DND-41 (cell line): ENCODE measurements around the gene C21orf91.

Source experiments
- ATAC-seq: fragments of 200-7000 bp; cut with Tn5 transposase; 3 replicates; pipeline ENCODE4 v1.9.1; 2021; ENCODE audit warnings: low read depth; ENCODE audit not compliant: insufficient read depth
- DNase-seq: peaks from one replicate; pipeline ENCODE4 v3.0.0-alpha.2; 2020
- H2AFZ ChIP-seq: 2 replicates; pipeline ENCODE4 v1.6.0; 2012; ENCODE audit warnings: low read depth, low read length
- H3K27ac ChIP-seq: 2 replicates; pipeline ENCODE4 v1.5.1; 2012; ENCODE audit warnings: low read length, inconsistent platforms
- H3K27me3 ChIP-seq: fragments of 200-600 bp; sonication (generic); 2 replicates; pipeline ENCODE4 v1.6.0; 2012; ENCODE audit warnings: low read length, mild to moderate bottlenecking, inconsistent platforms; ENCODE audit not compliant: insufficient read depth, poor library complexity
- H3K36me3 ChIP-seq: 2 replicates; pipeline ENCODE4 v1.5.1; 2012; ENCODE audit warnings: low read length, inconsistent platforms; ENCODE audit not compliant: insufficient read depth
- H3K4me1 ChIP-seq: 2 replicates; pipeline ENCODE4 v1.5.1; 2012; ENCODE audit warnings: mild to moderate bottlenecking, low read length; ENCODE audit not compliant: insufficient read depth
- H3K4me2 ChIP-seq: 2 replicates; pipeline ENCODE4 v1.6.0; 2012; ENCODE audit warnings: mild to moderate bottlenecking, moderate library complexity, low read length, inconsistent platforms; ENCODE audit not compliant: insufficient read depth
- H3K4me3 ChIP-seq, 2 experiments: fragments of 200-600 bp in 1 of 2; shearing (Covaris generic) in 1 of 2; 2 replicates each; pipeline ENCODE4 v1.5.1; 2012 to 2016; ENCODE audit warnings: inconsistent platforms in 2 of 2, low read length in 2 of 2, mild to moderate bottlenecking in 2 of 2, low read depth in 1 of 2, moderate library complexity in 1 of 2
- H3K79me2 ChIP-seq: 2 replicates; pipeline ENCODE4 v1.6.0; 2012; ENCODE audit warnings: low read length, inconsistent platforms; ENCODE audit not compliant: insufficient read depth
- H3K9ac ChIP-seq: 2 replicates; pipeline ENCODE4 v1.6.0; 2012; ENCODE audit warnings: low read depth, mild to moderate bottlenecking, inconsistent platforms, low read length, moderate library complexity
- H3K9me3 ChIP-seq: 2 replicates; pipeline ENCODE4 v1.5.1; 2012; ENCODE audit warnings: low read length, moderate library complexity, mild to moderate bottlenecking, inconsistent platforms; ENCODE audit not compliant: insufficient read depth, severe bottlenecking
- H4K20me1 ChIP-seq: 2 replicates; pipeline ENCODE4 v1.6.0; 2012; ENCODE audit warnings: low read length; ENCODE audit not compliant: insufficient read depth
- CTCF ChIP-seq: IDR thresholded peaks from 2 replicates; pipeline ENCODE4 v1.5.1; 2012; ENCODE audit warnings: borderline replicate concordance, low read length, moderate library complexity, mild to moderate bottlenecking; ENCODE audit not compliant: poor library complexity, severe bottlenecking; ENCODE audit errors: extremely low read depth
- EZH2 ChIP-seq: IDR thresholded peaks from 3 replicates; pipeline ENCODE4 v1.6.1; 2012; ENCODE audit warnings: borderline replicate concordance, low read depth, mild to moderate bottlenecking, moderate library complexity, low read length, inconsistent platforms; ENCODE audit not compliant: severe bottlenecking

The C21orf91 gene

GRCh38 chr21:17819114-17819876 lies at the start of gene C21orf91:
Gene C21orf91, minus strand, starts transcription at chr21:17819356. Its CDS starts 1,038 bp downstream, at chr21:17818318.
- peak within 1 kb of the TSS; percentile 78 to 89 for H3K4me3 ChIP-seq
- peaks cover 14% of the 10 kb centered on the region for H3K36me3 ChIP-seq
- H4K20me1 ChIP-seq, result no peaks in the 10 kb centered on the region
- H3K27me3 ChIP-seq, result no peaks in the 10 kb centered on the region
- H3K4me2 ChIP-seq, result peak within 1 kb of the TSS; percentile 83
- H3K9me3 ChIP-seq, result no peaks in the 10 kb centered on the region
- ATAC-seq (peak; percentile 88), DNase-seq (peak; percentile 91)
- TF ChIP-seq EZH2 (no peak), CTCF (no peak)
- peaks cover 32% of the 10 kb centered on the region for H3K4me1 ChIP-seq
- H2AFZ ChIP-seq, result peak within 1 kb of the TSS; percentile 100
- H3K79me2 ChIP-seq, result peaks cover 24% of the 10 kb centered on the region
- H3K9ac ChIP-seq, result peak within 1 kb of the TSS; percentile 91
- H3K27ac ChIP-seq, result peak within 1 kb of the TSS; percentile 97

- TF ChIP-seq EZH2, result no peak
- no peak for TF ChIP-seq CTCF
- no peak overlapping the region for H3K27ac ChIP-seq
- H2AFZ ChIP-seq, result no peak overlapping the region
- ATAC-seq, result no peak
- no peak overlapping the region for H3K4me2 ChIP-seq
- no peaks in the 10 kb centered on the region for H3K9me3 ChIP-seq
- H4K20me1 ChIP-seq, result no peaks in the 10 kb centered on the region
- no peak for DNase-seq
- no peak overlapping the region for H3K9ac ChIP-seq
- H3K4me3 ChIP-seq, result no peak overlapping the region
- no peaks in the 10 kb centered on the region for H3K79me2 ChIP-seq
- no peaks in the 10 kb centered on the region for H3K27me3 ChIP-seq
- H3K4me1 ChIP-seq, result no peaks in the 10 kb centered on the region
- H3K36me3 ChIP-seq, result no peaks in the 10 kb centered on the region
These were observed 47.4 kb upstream of the C21orf91 start for GRCh38 chr21:17866590-17866989.

GRCh38 chr21:17859661-17860060 lies 40.5 kb upstream of the C21orf91 start:
- Histone ChIP-seq H3K27me3 (no peaks in the 10 kb centered on the region), H3K79me2 (no peaks in the 10 kb centered on the region), H3K9ac (no peak overlapping the region), H3K4me3 (no peak overlapping the region), H4K20me1 (no peaks in the 10 kb centered on the region), H3K27ac (no peak overlapping the region), H3K36me3 (no peaks in the 10 kb centered on the region), H3K4me2 (no peak overlapping the region), H3K9me3 (no peaks in the 10 kb centered on the region), H2AFZ (no peak overlapping the region), H3K4me1 (no peaks in the 10 kb centered on the region)
- TF ChIP-seq CTCF, result no peak
- TF ChIP-seq EZH2, result no peak
- ATAC-seq (no peak), DNase-seq (no peak)
